Right renal pelvis (tissue), 4 donors: ENCODE data around the gene MARCHF7. TPM values are rescaled to one million over a fixed set of nuclear protein-coding genes. Genes with fewer than 3 reads are reported as not detected.
A peak's percentile ranks its signal among the peaks of the same experiment; 100 is the strongest.
"Not testable (repeated sequence)": the region's sequence is repeated elsewhere in the genome, so short reads cannot be mapped to it uniquely, and the experiment has no call there.

Experiments
- DNase-seq, 4 donors: peaks; one replicate each; pipeline ENCODE4 v3.0.0-alpha.2; 2013; ENCODE audit warnings: low read depth in 4 of 4, low spot score in 3 of 4, missing footprints in 1 of 4
- polyA plus RNA-seq, 4 donors: library from polyadenylated mRNA; unstranded; fragments of 120-200 nt; gene quantifications; one replicate each; pipeline ENCODE4 v1.2.1, GENCODE V29; 2013; ENCODE audit not compliant: insufficient read length in 4 of 4

Gene MARCHF7
- polyA plus RNA-seq = 100 to 1,000 TPM; 135 to 174 (median 167) TPM

- peak; percentile 86 to 91 (median 88) for DNase-seq
Observed at GRCh38 chr2:159712143-159712928, at the start of gene MARCHF7. TSS of gene MARCHF7 (plus strand) at chr2:159712506. CDS start at chr2:159729023, 16,517 bp downstream.

GRCh38 chr2:159667423-159667822 lies 44.9 kb upstream of the MARCHF7 start:
- DNase-seq = not testable (repeated sequence)

GRCh38 chr2:159671047-159671446 lies 41.3 kb upstream of the MARCHF7 start:
- no peak for DNase-seq

GRCh38 chr2:159677654-159678053 lies 34.7 kb upstream of the MARCHF7 start:
- DNase-seq = peak in 2 of 4 donors; percentile 4 to 5

DNA sequence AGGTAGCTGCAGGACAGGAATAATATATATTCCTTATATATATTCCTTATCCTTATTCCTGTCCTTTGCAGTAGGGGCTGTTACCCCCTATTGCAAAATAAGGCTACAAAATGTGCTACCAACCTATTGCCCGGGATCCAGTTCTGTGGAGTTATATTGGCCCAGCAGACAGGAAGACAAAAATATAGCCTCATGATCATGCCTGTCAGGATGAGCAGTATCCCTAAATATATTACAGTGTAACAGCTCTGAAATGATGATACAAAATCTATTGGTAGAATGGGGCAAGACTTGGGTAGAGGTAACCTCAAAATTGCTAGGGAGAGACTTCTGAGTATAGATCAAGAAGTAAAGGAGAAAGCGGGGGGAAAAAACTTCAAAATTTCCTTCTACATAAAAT lies 31.6 kb upstream of the MARCHF7 start:
- DNase-seq = no peak

- DNase-seq = no peak
Observed at GRCh38 chr2:159683817-159684216, 28.5 kb upstream of the MARCHF7 start.

GRCh38 chr2:159684796-159685195 lies 27.5 kb upstream of the MARCHF7 start:
- DNase-seq = no peak

- DNase-seq = no peak
Observed at GRCh38 chr2:159694500-159695040, 17.7 kb upstream of the MARCHF7 start.

- DNase-seq = no peak
Observed at GRCh38 chr2:159695795-159696448, 16.4 kb upstream of the MARCHF7 start.

DNA sequence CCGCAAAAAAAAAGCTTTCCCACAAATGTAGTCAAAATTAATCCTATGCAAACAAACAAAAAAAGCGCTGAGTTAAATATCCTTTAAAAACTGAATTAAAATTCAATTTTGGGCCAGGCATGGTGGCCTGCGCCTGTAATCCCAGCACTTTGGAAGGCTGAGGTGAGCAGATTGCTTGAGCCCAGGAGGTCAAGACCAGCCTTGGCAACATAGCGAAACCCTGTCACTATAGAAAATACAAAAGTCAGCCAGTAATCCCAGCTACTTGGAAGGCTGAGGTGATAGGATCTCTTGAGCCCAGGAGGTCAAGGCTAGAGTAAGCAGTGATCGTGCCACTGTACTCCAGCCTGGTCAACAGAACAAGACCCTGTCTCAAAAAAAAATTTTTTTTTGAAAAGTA lies 8.8 kb upstream of the MARCHF7 start:
- no peak for DNase-seq

GRCh38 chr2:159706385-159706980 lies 5.8 kb upstream of the MARCHF7 start:
- no peak for DNase-seq

GRCh38 chr2:159708066-159708760 lies 4.1 kb upstream of the MARCHF7 start:
- no peak for DNase-seq

- no peak for DNase-seq
Observed at GRCh38 chr2:159710601-159711180, 1.6 kb upstream of the MARCHF7 start.

GRCh38 chr2:159711562-159712142 lies 654 bp upstream of the MARCHF7 start:
- no peak for DNase-seq

DNA sequence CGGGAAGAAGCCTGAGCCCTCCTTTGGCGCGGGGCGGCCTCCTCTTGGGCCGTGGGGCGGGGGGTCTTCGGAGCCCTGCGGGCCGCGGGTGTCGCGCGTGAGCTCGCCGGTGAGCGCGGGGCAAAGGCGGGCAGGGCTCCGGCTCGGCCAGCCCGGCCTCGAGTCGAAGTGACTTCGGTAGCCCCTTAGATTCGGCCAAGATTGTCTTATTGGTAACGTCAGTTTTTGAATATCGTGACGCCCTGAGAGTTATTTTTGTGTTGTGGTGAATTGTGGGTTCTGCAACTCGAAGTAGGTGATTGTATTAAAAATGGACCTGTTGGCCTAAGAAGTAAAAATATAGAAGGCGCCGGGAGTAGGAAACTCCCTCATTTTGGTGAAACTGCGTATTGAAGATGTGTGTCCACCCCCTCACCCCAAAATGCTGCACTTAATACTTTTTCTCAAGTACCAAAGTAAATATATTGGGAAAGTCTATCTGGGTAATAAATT lies 669 bp downstream of the MARCHF7 start:
- DNase-seq = peak in 2 of 4 donors; percentile 27 to 62

GRCh38 chr2:159713631-159714246 lies 1.4 kb downstream of the MARCHF7 start:
- no peak for DNase-seq

DNA sequence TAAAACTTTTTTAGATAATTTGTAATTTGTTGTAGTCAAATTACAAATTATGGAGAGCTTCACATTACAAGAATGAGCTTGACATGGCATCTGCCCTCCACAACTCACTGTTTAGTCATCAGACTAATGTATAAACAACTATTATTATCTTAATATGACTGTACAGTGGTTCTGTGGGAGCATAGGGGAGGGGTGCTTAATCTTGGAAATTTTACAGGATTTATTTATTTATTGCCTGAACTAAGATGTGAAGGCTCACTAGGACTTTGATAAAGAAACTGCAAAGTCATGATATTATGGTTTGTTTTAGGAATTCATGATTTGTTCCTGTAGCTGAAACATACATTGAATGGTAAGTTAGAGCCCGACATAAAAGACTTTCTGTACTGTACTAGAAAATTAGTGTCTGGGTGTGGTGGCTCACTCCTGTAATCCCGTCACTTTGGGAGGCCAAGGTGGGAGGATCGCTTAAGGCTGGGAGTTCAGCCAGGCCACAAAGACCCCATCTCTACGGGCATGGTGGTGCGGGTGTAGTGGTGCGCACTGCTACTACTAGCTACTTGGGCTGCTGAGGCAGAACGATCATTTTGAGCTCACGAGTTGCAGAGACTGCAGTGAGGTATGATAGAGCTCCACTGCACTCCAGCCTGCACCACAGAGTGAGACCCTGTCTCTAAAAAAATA lies 2.1 kb downstream of the MARCHF7 start:
- DNase-seq = no peak

DNA sequence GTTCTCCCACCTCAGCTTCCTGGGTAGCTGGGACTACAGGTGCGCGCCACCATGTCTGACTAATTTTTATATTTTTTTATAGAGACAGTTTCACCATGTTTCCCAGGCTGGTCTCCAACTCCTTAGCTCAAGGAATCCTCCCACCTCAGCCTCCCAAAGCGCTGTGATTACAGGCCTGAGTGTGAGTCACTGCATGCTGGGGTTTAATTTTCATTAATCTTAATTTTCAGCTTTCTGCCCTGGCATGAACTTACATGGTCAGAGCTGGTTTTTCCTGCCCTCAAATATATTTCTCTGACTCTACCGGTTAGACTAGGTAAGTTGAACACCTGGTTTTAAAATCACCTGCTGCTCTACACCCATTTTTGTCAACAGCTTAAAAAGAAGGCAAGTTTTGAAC lies 3.1 kb downstream of the MARCHF7 start:
- DNase-seq = no peak

DNA sequence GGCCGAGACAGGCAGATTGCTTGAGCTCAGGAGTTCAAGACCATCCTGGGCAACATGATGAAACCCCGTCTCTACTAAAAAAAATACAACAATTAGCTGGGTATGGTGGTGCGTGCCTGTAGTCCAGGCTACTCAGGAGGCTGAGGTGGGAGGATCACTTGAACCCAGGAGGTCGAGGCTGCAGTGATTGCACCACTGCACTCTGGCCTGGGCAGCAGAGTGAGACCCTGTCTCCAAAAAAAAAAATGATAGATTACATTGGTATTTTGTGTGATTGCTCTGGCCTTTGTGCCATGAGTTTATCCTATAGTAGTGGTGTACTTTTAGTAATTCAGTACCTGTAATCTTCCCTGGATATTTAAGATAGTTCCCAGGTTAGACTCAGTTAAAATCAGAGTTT lies 4.1 kb downstream of the MARCHF7 start:
- not testable (repeated sequence) for DNase-seq
